ENCODE results near the gene USP36. TPM values are rescaled to one million over a fixed set of nuclear protein-coding genes. Genes with fewer than 3 reads are reported as not detected.
A peak's percentile ranks its signal among the peaks of the same experiment; 100 is the strongest.

USP36 gene
- total and polyA plus RNA-seq, 7 donors = 6.7 to 49.3 (median 25.5) TPM

- Histone ChIP-seq H3K27ac (no peak overlapping the region), H3K9me3 (no peaks in the 10 kb centered on the region), H3K4me3 (no peak overlapping the region), H3K4me1 (peaks cover 0 to 13% (median 11%) of the 10 kb centered on the region in 4 donors), H3K36me3 (no peaks in the 10 kb centered on the region), H3K27me3 (no peaks in the 10 kb centered on the region)
- intact Hi-C loops (cut with DNase I) = no loop called here
- TF ChIP-seq POLR2AphosphoS5 (IDR thresholded peaks at IDR 0.05) (no peak), POLR2A (IDR thresholded peaks at IDR 0.05) (no peak), CTCF (IDR thresholded peaks at IDR 0.05) (no peak), EP300 (IDR thresholded peaks at IDR 0.05) (no peak)
- no peak for DNase-seq
- WGBS, 2 donors = 87 to 88% methylated on average over 3 of the region's 3 CpGs
Measured at GRCh38 chr17:78765821-78766220, 74.8 kb downstream of the USP36 start.

- TF ChIP-seq POLR2AphosphoS5 (IDR thresholded peaks at IDR 0.05) (no peak), EP300 (IDR thresholded peaks at IDR 0.05) (no peak), CTCF (IDR thresholded peaks at IDR 0.05) (no peak), POLR2A (IDR thresholded peaks at IDR 0.05) (no peak)
- intact Hi-C loops (cut with DNase I) = no loop called here
- 92 to 94% methylated on average over 8 of the region's 8 CpGs for WGBS, 2 donors
- Histone ChIP-seq H3K36me3 (no peaks in the 10 kb centered on the region), H3K4me3 (no peak overlapping the region), H3K27ac (no peak overlapping the region), H3K27me3 (no peaks in the 10 kb centered on the region), H3K4me1 (peaks cover 0 to 15% (median 12%) of the 10 kb centered on the region in 4 donors), H3K9me3 (no peaks in the 10 kb centered on the region)
- DNase-seq = no peak
Measured at GRCh38 chr17:78764871-78765270, 75.7 kb downstream of the USP36 start.

GRCh38 chr17:78763561-78763960 is 77.1 kb downstream of the USP36 start:
- Histone ChIP-seq H3K4me1 (peaks cover 0 to 28% (median 15%) of the 10 kb centered on the region in 4 donors), H3K36me3 (no peaks in the 10 kb centered on the region), H3K27me3 (no peaks in the 10 kb centered on the region), H3K27ac (no peak overlapping the region), H3K4me3 (no peak overlapping the region), H3K9me3 (no peaks in the 10 kb centered on the region)
- no peak for DNase-seq
- intact Hi-C loops (cut with DNase I) = no loop called here
- 96 to 97% methylated on average over 3 of the region's 3 CpGs for WGBS, 2 donors
- TF ChIP-seq CTCF (IDR thresholded peaks at IDR 0.05) (no peak), EP300 (IDR thresholded peaks at IDR 0.05) (no peak), POLR2AphosphoS5 (IDR thresholded peaks at IDR 0.05) (no peak), POLR2A (IDR thresholded peaks at IDR 0.05) (no peak)

- intact Hi-C loops (cut with DNase I) = no loop called here
- Histone ChIP-seq H3K9me3 (no peaks in the 10 kb centered on the region), H3K4me3 (no peak overlapping the region), H3K27me3 (no peaks in the 10 kb centered on the region), H3K4me1 (peaks cover 0 to 40% (median 18%) of the 10 kb centered on the region in 4 donors), H3K27ac (no peak overlapping the region), H3K36me3 (no peaks in the 10 kb centered on the region)
- 57 to 63% methylated on average over 5 of the region's 5 CpGs for WGBS, 2 donors
- DNase-seq = no peak
- TF ChIP-seq POLR2A (IDR thresholded peaks at IDR 0.05) (no peak), EP300 (IDR thresholded peaks at IDR 0.05) (no peak), POLR2AphosphoS5 (IDR thresholded peaks at IDR 0.05) (no peak), CTCF (IDR thresholded peaks at IDR 0.05) (no peak)
Measured at GRCh38 chr17:78761789-78762406, 78.7 kb downstream of the USP36 start.

- TF ChIP-seq CTCF (IDR thresholded peaks at IDR 0.05) (no peak), EP300 (IDR thresholded peaks at IDR 0.05) (no peak), POLR2A (IDR thresholded peaks at IDR 0.05) (no peak), POLR2AphosphoS5 (IDR thresholded peaks at IDR 0.05) (no peak)
- H3K4me1 ChIP-seq = peaks cover 0 to 32% (median 13%) of the 10 kb centered on the region in 4 donors
- no peak for DNase-seq
- no peaks in the 10 kb centered on the region for H3K27me3 ChIP-seq
- WGBS, 2 donors = 56 to 89% methylated on average over 5 of the region's 5 CpGs
- intact Hi-C loops (cut with DNase I) = no loop called here
- no peaks in the 10 kb centered on the region for H3K9me3 ChIP-seq
- H3K27ac ChIP-seq = peak overlapping the region in 2 of 4 donors; percentile 29 to 30
- no peaks in the 10 kb centered on the region for H3K36me3 ChIP-seq
- H3K4me3 ChIP-seq = no peak overlapping the region
Measured at GRCh38 chr17:78759969-78760352, 80.7 kb downstream of the USP36 start.
